ENCODE measurements around the gene CARD9.
A peak's percentile ranks its signal among the peaks of the same experiment; 100 is the strongest.
"Not testable (repeated sequence)": the region's sequence is repeated elsewhere in the genome, so short reads cannot be mapped to it uniquely, and the experiment has no call there.

Gene CARD9

DNA sequence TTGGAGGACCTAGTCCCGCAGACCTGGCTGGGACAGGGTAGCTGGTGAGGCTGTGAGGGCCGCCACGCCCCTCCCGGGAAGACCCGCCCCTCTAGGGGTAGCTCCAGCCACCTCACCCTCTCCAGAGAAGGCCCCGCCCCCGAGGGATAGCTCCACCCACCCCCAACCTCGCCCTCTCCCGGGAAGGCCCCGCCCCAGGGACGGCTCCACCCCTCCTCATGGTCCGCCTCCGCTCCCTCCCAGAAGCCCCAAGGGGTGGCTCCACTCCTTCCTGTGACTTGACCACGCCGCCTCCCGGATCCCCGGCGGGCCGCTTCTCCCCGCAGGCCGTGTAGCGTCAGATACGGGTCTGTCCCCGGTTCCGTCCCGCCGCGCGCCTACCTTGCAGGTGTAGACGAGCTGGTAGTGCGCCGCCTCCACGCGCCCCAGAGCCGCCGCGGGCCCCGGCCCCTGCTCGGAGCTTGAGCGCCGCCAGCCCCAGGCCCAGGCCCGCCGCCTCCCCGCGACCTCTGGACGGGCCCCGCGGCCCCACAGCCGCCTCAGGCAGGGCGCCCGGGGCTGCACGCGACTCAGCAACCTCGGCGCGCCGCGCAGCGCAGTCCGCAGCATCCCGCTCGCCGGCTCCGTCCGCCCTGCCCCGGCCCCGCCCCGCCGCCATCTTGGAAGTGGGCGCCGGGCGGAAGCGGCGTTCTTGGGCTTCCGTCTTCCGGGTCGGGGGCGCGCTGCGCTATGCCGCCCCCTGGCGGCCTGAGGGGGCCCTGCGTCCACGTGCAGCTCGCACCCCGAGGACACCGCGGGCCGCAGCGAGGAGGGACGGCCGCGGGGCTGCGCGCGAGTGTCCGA is 10.1 kb downstream of the CARD9 start, which contains the start of gene DNLZ:
DNLZ (minus strand) TSS at position 639 of the 843 bp plus-strand sequence; CDS start at position 609, 30 bp downstream.
- peak; percentile 95 for DNase-seq

DNA sequence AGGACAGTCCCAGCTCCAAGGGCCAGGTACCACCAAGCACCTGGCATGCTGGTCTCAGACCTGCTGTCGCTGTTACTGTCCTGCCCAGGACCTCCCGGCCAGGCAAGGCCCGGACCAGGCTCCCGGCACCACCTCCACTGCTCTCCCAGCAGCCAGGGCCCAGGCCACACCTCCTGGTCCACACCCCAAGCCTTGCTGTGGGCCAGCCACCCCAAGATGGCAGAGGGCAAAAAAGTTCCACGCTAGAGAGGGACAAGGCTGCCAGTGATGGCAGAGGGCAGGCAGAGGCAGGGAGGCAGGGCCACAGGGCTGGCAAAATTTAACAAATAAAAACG is 11.1 kb downstream of the CARD9 start:
- DNase-seq: no peak

DNA sequence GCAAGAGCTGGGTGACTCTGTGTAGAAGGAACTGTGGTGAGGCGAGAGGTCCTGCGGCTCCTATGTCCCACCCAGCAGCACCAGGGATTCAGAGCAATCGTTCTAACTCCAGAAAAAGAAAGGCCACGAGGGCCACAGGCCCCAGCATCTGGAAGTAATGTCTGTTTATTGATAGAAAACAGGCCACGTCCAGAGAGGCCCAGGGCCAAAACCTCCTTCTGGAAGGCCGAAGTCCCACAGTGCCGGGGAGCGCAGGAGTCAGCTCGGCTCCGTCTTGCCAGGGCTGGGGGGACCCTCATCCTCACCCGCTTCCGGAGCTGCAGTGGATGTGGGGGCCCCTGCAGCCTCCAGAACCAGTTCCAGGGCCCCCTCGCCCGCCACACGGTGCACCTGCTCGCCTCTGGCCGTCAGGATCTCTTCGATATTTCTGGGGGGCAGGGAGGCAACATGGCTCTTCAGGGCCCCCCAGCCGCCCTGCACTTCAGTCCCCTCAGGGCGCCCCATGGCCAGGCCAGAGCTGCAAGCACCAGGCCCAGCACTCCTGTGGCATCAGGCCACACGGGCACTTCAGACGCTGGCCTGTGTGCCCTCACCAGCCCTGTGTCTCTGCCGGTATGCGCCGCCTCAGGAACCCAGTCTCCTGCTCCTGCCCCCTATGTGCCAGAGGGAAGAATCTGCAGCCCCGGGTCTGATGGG is 11.6 kb downstream of the CARD9 start:
- DNase-seq: no peak

DNA sequence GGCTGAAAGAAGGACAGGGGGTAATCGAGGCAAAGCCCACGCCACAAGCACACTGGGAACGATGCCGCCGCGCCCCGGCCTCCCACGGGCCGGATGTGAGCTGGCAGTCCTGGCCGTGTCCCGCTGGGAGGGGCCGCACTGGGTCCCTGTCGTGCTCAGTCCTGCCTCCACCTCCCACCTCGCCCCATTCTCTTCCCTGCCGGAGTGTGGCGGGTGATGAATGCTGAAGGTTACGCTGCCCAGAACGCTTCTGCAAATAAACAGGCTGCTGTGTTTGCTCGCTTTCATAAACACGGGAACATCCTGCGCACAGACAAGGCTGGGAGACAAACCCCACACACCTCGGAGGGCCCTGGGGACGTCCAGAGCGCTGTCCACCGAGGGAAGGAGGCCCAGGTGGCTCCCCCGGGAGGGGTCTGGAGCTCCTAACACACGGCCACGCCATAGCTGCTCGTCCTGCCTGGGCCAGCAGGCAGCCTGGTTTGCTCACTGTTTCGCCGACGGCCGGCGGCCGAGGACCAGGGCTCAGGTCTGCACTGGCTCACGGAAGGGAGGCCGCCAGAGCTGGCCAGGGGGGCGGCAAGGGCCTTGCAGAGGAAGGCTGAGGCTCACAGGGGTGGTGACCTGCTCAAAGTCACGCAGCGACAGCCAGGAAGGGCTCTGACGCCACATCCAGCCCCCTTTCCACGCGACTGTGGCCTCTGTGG is 12.3 kb downstream of the CARD9 start:
- no peak for DNase-seq

DNA sequence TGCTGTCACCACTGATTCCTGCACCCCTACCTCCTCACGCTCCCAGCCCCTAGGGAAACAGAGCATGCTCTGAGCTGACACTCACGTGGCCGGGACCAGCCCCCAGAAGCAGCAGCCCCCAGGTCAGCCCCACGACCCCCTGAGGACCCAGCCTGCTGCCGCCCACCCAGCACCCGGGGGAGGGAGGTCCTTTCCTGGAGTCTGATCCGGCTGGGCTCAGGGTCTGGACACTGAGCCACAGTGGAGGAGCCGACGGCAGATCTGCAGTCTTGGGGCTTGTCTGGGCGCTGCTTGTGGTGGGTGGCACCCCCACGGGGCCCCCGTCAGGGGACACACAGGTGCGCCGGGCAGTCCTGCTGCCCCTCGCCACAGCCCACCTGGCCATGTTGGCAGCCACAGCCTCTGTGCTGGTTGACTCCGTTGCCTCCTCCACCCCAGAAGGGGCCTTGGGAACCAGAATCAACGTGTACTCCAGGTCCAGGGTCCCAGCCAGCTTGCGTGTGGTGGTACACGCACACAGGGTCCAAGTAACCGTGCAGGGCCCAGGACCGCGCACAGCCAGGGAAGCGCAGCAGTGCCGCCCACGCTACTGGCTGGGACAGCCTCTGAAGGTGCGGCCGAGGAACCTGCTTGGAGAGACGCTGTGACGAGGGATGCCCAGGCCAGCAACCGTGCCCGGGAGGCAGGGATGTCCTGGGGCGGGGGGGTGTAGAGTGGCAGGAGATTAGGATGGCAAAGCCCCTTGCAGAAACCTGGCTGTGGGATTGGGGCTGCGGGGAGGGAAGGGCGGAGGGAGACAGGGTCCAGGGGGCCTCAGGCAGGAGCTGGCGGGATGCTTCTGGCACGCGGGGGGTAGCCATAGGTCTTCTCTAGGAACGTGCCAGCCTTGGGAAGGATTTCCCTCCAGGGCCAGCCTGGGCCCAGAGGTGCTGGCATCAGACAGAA is 13.4 kb downstream of the CARD9 start:
- DNase-seq: no peak

DNA sequence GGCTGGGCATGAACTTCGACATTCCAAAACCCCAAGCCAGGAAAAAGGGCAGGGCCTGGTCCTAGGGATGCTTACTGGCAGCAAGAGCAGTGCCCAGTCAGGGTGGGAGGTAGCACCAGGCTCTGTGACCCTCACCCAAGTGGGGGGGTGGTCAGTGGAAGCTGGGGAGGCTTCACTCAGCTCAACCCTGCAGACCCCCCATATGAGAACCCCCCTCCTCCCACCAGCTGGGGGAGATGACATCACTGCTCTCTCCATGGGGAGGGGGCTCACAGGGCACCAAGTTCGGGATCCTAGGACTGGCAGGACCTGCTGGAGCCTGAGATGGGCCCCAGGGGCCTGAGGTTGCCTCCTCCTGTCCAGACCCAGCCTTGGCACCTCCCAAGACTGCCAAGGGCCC is 14.6 kb downstream of the CARD9 start:
- DNase-seq: no peak

DNA sequence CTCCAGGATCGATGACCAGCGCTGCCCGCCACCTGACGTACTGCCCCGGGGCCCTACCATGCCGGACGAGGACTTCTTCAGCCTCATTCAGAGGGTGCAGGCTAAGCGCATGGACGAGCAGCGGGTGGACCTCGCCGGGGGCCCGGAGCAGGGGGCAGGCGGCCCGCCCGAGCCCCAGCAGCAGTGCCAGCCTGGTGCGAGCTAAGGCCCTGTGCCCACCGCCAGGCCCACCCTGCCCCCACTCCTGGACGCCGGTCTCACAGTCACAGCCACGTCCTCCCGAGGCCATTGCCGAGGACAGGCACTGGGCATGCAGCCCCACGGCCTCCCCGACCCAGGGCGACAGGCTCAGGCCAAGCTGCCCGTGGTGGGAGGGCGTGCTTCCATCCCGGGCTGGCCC is 15.5 kb downstream of the CARD9 start:
- no peak for DNase-seq

DNA sequence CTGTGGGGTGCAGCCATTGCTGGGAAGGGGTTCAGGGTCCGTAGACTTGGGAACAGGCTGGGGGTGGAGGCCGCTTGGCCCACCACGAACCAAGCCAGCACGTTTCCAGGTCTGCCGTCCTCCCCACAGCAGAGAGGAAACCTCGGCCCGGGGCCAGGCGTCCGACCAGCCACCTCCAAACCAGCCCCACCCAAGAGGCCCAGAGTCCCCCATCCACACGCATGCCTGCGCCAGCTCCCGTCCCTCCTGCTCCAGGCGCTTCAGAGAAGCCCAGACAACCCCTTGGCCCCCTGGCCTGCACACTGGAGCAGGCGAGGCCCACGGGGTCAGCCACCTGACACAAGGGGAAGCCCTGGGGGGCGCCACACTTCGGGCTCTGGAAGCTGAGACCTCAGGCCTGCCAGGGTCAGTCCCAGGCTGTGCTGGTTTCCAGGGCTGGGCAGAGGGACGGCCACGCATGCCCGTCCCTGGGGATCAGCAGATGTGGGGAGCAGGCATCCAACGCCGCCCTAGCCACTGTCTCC is 16.2 kb downstream of the CARD9 start:
- DNase-seq: no peak

DNA sequence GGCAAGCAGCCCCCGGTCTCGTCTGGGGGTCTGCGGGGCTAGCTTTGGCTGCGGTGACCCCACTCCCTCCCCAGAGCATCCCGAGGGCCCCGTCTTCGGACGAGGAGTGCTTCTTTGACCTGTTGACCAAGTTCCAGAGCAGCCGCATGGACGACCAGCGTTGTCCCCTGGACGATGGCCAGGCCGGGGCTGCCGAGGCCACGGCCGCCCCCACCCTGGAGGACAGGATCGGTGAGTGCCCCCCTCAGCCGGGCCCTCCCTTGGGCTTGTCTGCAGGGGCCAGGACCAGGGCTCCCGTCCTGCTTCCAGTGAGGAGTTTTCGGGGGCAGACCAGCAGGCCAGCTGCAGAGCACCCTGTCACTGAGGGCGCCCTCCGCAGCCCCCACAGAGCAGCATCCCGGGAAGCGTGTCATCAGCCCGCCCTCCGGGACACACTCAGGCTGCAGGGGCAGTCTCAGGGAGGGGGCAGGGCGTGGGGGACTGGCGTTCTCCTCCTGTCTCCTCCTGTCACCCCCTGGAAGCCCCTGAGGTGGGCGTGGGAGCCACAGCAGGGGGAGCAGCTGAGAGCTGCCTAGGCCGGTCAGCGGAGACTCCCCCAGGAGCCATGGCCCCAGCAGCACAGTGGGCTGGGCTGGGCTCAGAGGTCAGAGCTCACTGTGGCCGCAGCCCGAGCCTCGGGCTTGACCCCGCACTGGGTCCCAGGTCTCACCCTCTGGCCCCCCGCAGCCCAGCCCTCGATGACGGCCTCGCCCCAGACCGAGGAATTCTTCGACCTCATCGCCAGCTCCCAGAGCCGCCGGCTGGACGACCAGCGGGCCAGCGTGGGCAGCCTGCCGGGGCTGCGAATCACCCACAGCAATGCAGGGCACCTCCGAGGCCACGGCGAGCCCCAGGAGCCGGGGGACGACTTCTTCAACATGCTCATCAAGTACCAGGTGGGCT is 17.6 kb downstream of the CARD9 start:
- DNase-seq: no peak

DNA sequence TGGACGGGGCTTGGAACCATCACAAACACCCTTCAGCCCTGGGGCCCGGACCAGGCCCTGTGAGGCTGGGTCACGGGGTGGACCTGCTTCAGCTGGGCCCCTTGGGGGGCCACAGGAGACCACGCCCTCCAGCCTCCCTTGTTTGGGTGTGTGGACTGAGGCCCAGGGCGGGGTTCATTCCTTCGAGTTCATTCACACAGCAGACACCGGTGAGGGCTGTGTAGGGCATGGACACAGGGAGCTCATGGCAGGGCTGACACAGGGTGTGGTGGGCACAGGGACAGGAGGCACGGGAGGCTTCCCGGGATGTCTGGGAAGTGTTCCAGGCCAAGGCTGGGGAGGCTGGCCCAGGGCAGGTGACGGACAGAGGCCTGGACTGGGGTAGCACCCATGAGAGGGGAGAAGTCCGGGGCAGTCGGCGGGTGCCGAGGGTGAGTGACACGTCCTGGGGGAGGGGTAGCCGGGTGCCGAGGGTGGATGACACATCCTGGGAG is 18.8 kb downstream of the CARD9 start:
- no peak for DNase-seq

DNA sequence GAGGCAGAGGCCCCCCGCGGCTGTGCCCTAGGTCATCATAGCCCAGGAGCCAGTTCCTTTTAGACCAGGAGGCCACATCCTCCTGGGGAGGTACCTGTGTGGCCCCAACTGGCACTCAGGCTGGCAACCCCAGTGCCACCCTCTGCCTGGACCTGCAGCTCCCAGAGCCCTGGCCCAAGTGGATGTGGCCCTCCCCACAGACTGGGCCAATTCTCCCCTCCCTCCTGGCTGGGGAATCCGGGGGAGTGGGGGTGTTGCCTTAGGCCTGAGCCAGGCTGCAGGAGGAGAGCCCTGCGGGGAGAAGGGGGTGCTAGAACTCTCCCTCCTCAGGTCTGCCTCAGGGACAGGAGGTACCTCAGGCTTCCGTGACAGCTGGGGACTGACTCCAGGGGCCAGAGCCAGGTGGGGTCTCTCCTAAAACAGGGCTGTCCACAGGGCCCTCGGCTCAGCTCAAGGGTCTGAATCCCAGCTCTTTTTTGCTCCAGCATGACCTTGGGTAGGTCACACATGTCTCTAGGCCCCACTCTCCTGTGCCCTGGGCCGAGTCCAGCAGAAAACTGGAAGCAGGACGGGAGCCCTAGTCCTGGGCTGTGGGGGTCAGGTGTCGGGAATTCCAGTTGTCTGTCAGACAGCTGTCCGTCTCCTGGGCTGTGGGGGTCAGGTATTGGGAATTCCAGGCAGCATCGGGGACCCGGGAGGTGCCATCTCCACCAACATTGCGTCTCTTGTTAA is 19.5 kb downstream of the CARD9 start:
- no peak for DNase-seq

DNA sequence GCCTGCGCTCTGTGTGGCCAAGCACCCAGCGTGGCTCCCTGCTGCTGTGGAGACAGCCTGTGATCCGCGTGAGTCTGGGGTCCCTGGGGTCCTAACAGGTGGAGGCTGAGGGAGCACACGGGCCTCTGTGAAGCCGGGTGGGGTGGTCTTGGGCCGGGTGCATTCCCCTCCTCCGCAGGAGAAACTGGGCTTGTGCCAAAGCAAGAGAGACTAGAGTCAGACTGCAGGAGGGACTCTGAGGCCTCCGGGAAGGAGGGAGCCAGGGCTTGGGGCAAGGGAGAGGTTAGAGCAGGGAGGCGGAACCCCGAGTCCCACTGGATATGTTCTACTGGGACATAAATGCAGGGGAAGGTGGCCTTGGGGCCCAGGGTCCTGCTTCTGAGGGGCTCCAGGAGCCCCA is 20.4 kb downstream of the CARD9 start:
- no peak for DNase-seq

DNA sequence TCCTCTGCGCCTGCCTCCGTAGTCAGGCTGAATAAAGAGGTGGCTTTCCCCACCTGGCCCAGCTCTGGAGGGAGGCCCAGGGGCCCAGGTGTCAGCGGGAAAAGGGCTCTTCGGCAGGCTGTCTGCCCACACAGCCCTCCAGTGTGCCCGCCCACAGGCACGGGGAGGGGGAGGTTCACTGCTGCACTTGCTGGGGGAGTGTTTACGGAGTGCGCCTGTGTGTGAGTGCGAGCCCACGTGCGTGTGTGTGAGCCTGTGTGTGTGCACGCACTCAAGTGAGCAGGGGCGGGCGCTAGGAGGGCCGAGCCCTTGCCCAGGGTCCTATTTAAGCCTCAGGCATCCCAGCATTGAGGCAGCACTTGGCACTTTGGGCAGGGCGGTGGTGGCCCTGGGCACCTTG is 20.8 kb downstream of the CARD9 start:
- DNase-seq: no peak

DNA sequence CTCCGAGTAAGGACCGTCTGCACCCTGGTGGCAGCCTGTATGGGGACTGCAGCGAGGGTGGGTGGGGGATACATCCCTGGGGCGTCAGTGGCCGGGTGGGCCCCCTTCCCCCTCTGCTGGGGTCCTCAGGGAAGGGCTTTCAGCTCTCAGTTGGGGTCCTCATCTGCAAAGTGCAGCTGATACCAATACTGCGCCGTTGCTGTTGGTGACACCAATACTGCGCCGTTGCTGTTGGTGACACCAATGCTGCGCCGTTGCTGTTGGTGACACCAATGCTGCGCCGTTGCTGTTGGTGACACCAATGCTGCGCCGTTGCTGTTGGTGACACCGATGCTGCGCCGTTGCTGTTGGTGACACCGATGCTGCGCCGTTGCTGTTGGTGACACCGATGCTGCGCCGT is 21.6 kb downstream of the CARD9 start:
- not testable (repeated sequence) for DNase-seq

DNA sequence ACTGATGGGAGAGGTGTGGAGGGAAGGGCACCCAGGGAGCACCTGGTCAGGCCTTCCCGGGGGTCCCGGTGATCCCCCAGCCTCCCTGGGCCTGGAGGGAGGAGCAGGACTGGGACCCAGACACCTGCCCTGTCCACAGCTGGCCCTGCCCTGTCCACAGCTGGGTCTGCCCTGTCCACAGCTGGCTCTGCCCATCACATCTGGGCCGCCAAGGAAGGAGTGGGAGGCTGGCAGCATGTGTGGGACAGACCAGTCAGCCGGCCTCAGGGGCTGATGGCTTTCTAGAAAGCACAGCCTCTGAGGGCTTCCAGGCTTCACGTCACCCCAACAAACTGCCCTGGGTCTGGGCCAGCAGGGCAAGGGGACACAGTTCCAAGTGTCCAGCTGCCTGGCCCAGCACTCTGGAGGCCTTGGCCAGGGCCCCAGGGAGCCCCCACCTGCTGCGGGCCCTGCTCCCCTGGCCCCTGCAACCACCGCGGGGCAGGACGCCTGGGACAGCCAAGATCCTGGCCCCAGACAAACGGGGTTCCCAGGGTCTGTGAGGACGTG is 22.1 kb downstream of the CARD9 start:
- no peak for DNase-seq

DNA sequence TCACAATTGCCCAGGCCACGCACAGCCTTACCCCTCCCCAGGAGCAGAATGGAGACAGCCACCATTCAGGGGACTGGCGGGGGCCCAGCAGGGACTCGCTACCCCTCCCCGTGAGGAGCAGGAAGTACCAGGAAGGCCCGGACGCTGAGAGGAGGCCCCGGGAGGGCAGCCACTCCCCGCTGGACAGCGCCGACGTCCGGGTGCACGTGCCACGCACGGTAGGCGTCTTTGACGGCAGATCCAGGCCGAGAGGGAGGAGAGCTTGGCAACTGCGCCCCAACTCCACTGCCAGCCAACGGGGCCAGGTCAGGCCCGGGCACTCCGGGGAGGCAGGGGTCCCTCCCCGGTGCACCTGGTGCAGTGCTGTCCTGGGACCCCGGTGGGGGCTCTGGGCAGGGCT is 23.9 kb downstream of the CARD9 start:
- no peak for DNase-seq

DNA sequence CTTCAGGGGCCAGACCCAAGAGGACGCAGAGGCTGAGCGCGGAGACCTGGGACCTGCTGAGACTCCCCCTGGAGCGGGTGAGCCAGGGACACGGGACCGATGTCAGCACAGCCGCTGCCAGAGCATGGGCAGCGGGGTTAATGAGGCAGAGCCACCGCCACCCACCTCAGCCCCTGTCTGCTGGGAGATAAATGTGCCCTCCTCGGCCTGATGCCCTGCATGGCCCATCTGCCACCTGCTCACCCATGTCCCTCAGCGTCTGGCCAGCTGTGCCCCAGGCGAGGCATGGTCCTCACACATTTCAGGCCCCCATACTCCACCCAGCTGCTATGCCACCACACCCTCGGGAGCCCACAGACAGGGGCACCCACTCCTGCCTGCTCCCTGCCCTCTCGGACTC is 24.8 kb downstream of the CARD9 start:
- no peak for DNase-seq

DNA sequence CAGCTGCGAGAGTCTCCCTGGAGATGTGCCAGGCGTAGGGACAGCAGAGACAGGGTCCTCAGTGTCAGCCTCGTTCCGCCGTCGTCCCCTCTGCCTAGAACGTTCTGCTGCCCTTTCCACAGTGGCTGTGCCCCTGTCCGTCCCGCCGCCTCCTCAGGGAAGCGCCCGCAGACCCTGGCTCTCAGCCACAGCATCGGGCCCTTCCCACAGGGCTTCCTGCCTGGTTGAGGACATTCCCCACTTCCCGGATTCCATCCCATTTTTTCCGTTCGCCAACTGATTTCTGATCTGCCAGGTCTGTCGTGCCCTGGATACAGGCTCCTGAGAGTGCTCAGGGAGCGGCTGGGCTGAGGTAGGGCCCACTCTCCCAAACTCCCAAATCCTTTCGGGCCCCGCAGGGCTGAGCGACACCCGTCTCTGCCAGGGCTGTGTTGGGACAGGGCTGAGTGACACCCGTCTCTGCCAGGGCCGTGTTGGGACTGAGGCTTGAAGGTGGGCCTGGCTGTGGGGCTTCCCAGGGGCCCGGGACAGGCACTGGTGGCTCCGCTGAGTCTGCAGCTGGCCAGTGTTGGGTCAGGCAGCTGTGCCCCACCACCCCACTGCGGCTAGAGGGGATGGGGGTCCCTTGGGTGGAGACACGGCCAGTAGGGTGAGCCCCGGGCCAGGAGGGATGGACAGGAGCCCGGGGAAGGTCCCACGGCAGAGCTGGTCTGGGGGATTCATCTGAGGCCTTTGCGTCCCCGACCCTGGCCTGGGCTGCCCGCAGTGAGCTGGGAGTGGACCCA is 25.8 kb downstream of the CARD9 start:
- DNase-seq: no peak

DNA sequence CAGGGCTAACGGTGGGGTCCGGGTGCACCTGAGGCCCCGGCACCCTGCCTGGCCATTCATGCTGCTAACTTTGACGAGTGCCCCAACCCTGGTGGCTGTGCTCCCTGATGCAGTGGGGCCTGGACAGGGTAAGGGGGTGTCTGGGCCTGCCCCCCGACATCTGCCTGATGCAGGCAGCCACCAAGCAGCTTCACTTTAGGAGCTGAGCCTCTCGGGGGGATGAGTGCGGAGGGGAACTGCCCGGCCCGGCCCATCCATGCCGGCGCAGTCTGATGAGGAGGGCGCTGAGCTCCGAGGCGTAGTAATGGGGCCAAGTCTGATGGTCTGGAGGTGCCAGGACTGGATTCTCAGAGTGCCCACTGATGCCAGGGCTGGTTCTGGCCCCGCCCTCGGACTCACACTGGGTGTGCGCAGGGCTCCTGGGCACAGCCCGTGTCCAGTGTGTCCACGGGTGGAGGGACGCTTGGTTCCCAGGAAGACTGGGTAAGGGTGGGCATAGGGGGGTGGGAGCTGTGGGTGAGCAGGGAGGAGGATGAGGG is 26.5 kb downstream of the CARD9 start:
- no peak for DNase-seq

Data from fibroblast of skin of abdomen (primary cell).